HEK293 (cell line): ENCODE results near the gene DAPP1.

ENCODE experiments used
- CTCF ChIA-PET: fragments of 350-600 bp; formaldehyde crosslinking; extraction: SDS; loops from one replicate; lab custom pipeline; 2021; ENCODE audit warnings: antibody characterized with exemption; lab: Yijun Ruan, JAX
- POLR2A ChIA-PET: fragments of 300-600 bp; formaldehyde crosslinking; extraction: SDS; loops from one replicate; lab custom pipeline; 2020; ENCODE audit warnings: antibody characterized with exemption, inconsistent platforms; lab: Yijun Ruan, JAX
- H3K27ac ChIP-seq: fragments of 200-500 bp; sonication (Bioruptor generic); 2 replicates; pipeline ENCODE4 v1.5.1; 2014; ENCODE audit warnings: low read depth, low read length, control low read depth, inconsistent platforms; ENCODE audit errors: extremely low read depth
- H3K36me3 ChIP-seq, 2 experiments: fragments of 200-500 bp in 1 of 2; sonication (Bioruptor generic) in 1 of 2; 1 replicate in 1 of 2; 2 replicates in 1 of 2; pipeline ENCODE4 v1.5.1; 2014 to 2017; ENCODE audit warnings: inconsistent platforms in 2 of 2, low read length in 2 of 2; ENCODE audit not compliant: control insufficient read depth in 2 of 2, insufficient read depth in 1 of 2
- H3K4me1 ChIP-seq: fragments of 200-500 bp; sonication (Bioruptor generic); 2 replicates; pipeline ENCODE4 v1.5.1; 2014; ENCODE audit warnings: mild to moderate bottlenecking, low read length, inconsistent platforms; ENCODE audit not compliant: control insufficient read depth, insufficient read depth
- H3K4me3 ChIP-seq: 2 replicates; pipeline ENCODE4 v1.5.1; 2011; ENCODE audit warnings: low read depth, mild to moderate bottlenecking, control low read depth, low read length, moderate library complexity
- H3K9me3 ChIP-seq: fragments of 200-500 bp; sonication (Bioruptor generic); 2 replicates; pipeline ENCODE4 v1.5.1; 2014; ENCODE audit warnings: low read depth, low read length, inconsistent platforms; ENCODE audit not compliant: control insufficient read depth, insufficient read depth
- CTCF ChIP-seq: fragments of 450-650 bp; formaldehyde crosslinking; IDR thresholded peaks from 2 replicates; pipeline ENCODE4 v1.5.1; 2016; ENCODE audit warnings: missing biosample characterization, missing genetic modification characterization
- GLI4 ChIP-seq: fragments of 450-650 bp; formaldehyde crosslinking; IDR thresholded peaks from 2 replicates; pipeline ENCODE4 v1.5.1; 2016; ENCODE audit warnings: missing biosample characterization, missing genetic modification characterization
- MZF1 ChIP-seq: fragments of 450-650 bp; formaldehyde crosslinking; IDR thresholded peaks from 2 replicates; pipeline ENCODE4 v1.5.1; 2017; ENCODE audit warnings: missing biosample characterization, missing genetic modification characterization, borderline replicate concordance
- REPIN1 ChIP-seq: fragments of 450-650 bp; formaldehyde crosslinking; IDR thresholded peaks from 2 replicates; pipeline ENCODE4 v1.5.1; 2017; ENCODE audit warnings: missing biosample characterization, missing genetic modification characterization, low read depth
- REST ChIP-seq: fragments of 450-650 bp; formaldehyde crosslinking; IDR thresholded peaks from 2 replicates; pipeline ENCODE4 v1.5.1; 2016; ENCODE audit warnings: missing biosample characterization, missing genetic modification characterization
- ZBTB1 ChIP-seq: fragments of 450-650 bp; formaldehyde crosslinking; IDR thresholded peaks from 2 replicates; pipeline ENCODE4 v1.5.1; 2016; ENCODE audit warnings: missing biosample characterization, missing genetic modification characterization
- ZNF140 ChIP-seq: fragments of 450-650 bp; formaldehyde crosslinking; IDR thresholded peaks from 2 replicates; pipeline ENCODE4 v1.5.1; 2016; ENCODE audit warnings: missing biosample characterization, missing genetic modification characterization
- ZNF16 ChIP-seq: fragments of 450-650 bp; formaldehyde crosslinking; IDR thresholded peaks from 2 replicates; pipeline ENCODE4 v1.5.1; 2016; ENCODE audit warnings: low read depth, missing biosample characterization, missing genetic modification characterization
- ZNF23 ChIP-seq: fragments of 450-650 bp; formaldehyde crosslinking; IDR thresholded peaks from 2 replicates; pipeline ENCODE4 v1.5.1; 2016; ENCODE audit warnings: missing biosample characterization, missing genetic modification characterization, borderline replicate concordance
- ZNF24 ChIP-seq: fragments of 450-650 bp; formaldehyde crosslinking; IDR thresholded peaks from 2 replicates; pipeline ENCODE4 v1.5.1; 2016; ENCODE audit warnings: missing biosample characterization, missing genetic modification characterization
- ZNF248 ChIP-seq: fragments of 450-650 bp; formaldehyde crosslinking; IDR thresholded peaks from 2 replicates; pipeline ENCODE4 v1.5.1; 2017; ENCODE audit warnings: missing biosample characterization, missing genetic modification characterization
- ZNF26 ChIP-seq: fragments of 450-650 bp; formaldehyde crosslinking; IDR thresholded peaks from 2 replicates; pipeline ENCODE4 v1.5.1; 2016; ENCODE audit warnings: missing biosample characterization, missing genetic modification characterization
- ZNF302 ChIP-seq: fragments of 450-650 bp; formaldehyde crosslinking; IDR thresholded peaks from 2 replicates; pipeline ENCODE4 v1.5.1; 2016; ENCODE audit warnings: missing biosample characterization, missing genetic modification characterization, low read depth
- ZNF341 ChIP-seq: fragments of 450-650 bp; formaldehyde crosslinking; IDR thresholded peaks from 2 replicates; pipeline ENCODE4; 2016; ENCODE audit warnings: low read depth, missing biosample characterization, missing genetic modification characterization
- ZNF404 ChIP-seq: fragments of 450-650 bp; formaldehyde crosslinking; IDR thresholded peaks from 2 replicates; pipeline ENCODE4 v1.5.1; 2017; ENCODE audit warnings: missing biosample characterization, missing genetic modification characterization
- ZNF48 ChIP-seq: fragments of 450-650 bp; formaldehyde crosslinking; IDR thresholded peaks from 2 replicates; pipeline ENCODE4 v1.5.1; 2016; ENCODE audit warnings: missing biosample characterization, missing genetic modification characterization
- ZNF544 ChIP-seq: fragments of 450-650 bp; formaldehyde crosslinking; IDR thresholded peaks from 2 replicates; pipeline ENCODE4 v1.5.0; 2017; ENCODE audit warnings: missing biosample characterization, missing genetic modification characterization
- ZNF571 ChIP-seq: fragments of 450-650 bp; formaldehyde crosslinking; IDR thresholded peaks from 2 replicates; pipeline ENCODE4 v1.5.0; 2017; ENCODE audit warnings: missing biosample characterization, missing genetic modification characterization
- ZNF585B ChIP-seq: fragments of 450-650 bp; formaldehyde crosslinking; IDR thresholded peaks from 2 replicates; pipeline ENCODE4 v1.5.1; 2016; ENCODE audit warnings: missing biosample characterization, missing genetic modification characterization
- ZNF654 ChIP-seq: fragments of 450-650 bp; formaldehyde crosslinking; IDR thresholded peaks from 2 replicates; pipeline ENCODE4 v1.5.1; 2016; ENCODE audit warnings: low read depth, missing biosample characterization, missing genetic modification characterization
- ZNF658 ChIP-seq: fragments of 450-650 bp; formaldehyde crosslinking; IDR thresholded peaks from 2 replicates; pipeline ENCODE4; 2016; ENCODE audit warnings: missing biosample characterization, missing genetic modification characterization
- ZNF768 ChIP-seq: fragments of 450-650 bp; formaldehyde crosslinking; IDR thresholded peaks from 2 replicates; pipeline ENCODE4 v1.5.1; 2018; ENCODE audit warnings: missing biosample characterization, mild to moderate bottlenecking, missing genetic modification characterization
- ZNF777 ChIP-seq: fragments of 450-650 bp; formaldehyde crosslinking; IDR thresholded peaks from 2 replicates; pipeline ENCODE4 v1.5.1; 2017; ENCODE audit warnings: missing biosample characterization, missing genetic modification characterization, borderline replicate concordance
- ZSCAN16 ChIP-seq: fragments of 450-650 bp; formaldehyde crosslinking; IDR thresholded peaks from 2 replicates; pipeline ENCODE4 v1.5.1; 2016; ENCODE audit warnings: missing biosample characterization, missing genetic modification characterization
- ZSCAN23 ChIP-seq: fragments of 450-650 bp; formaldehyde crosslinking; IDR thresholded peaks from 2 replicates; pipeline ENCODE4 v1.5.1; 2016; ENCODE audit warnings: missing biosample characterization, missing genetic modification characterization

The DAPP1 gene

GRCh38 chr4:99824070-99824599 is 7.5 kb downstream of the DAPP1 start:
- H3K36me3 ChIP-seq, result no peaks in the 10 kb centered on the region
- POLR2A ChIA-PET, result no interaction called here
- H3K9me3 ChIP-seq, result no peaks in the 10 kb centered on the region
- no peaks in the 10 kb centered on the region for H3K4me1 ChIP-seq
- TF ChIP-seq ZNF341 (tag by site-specific recombination), result no peak
- no peak for TF ChIP-seq ZNF16 (tag by site-specific recombination)
- TF ChIP-seq ZNF404 (tag by site-specific recombination), result no peak
- no peak for TF ChIP-seq ZSCAN16
- H3K27ac ChIP-seq, result no peak overlapping the region
- CTCF ChIA-PET, result no interaction called here
- no peak overlapping the region for H3K4me3 ChIP-seq

GRCh38 chr4:99825272-99825671 is 8.6 kb downstream of the DAPP1 start:
- Histone ChIP-seq H3K9me3 (no peaks in the 10 kb centered on the region), H3K4me3 (no peak overlapping the region), H3K36me3 (no peaks in the 10 kb centered on the region), H3K4me1 (no peaks in the 10 kb centered on the region), H3K27ac (no peak overlapping the region)
- TF ChIP-seq MZF1, result no peak
- no peak for TF ChIP-seq ZNF23 (tag by site-specific recombination)
- TF ChIP-seq ZSCAN16, result no peak
- no peak for TF ChIP-seq ZNF571
- ChIA-PET POLR2A (no interaction called here), CTCF (no interaction called here)

- TF ChIP-seq ZNF26 (no peak), REST (no peak), ZNF544 (no peak), ZNF585B (tag by site-specific recombination) (no peak), MZF1 (no peak), ZNF48 (tag by site-specific recombination) (no peak), ZNF248 (tag by site-specific recombination) (no peak), ZNF140 (tag by site-specific recombination) (no peak), REPIN1 (no peak), CTCF (tag by site-specific recombination) (no peak), ZNF658 (tag by site-specific recombination) (no peak), ZNF24 (tag by site-specific recombination) (no peak), ZBTB1 (tag by site-specific recombination) (no peak), ZNF777 (no peak), ZNF768 (tag by site-specific recombination) (no peak), ZNF302 (tag by site-specific recombination) (no peak), ZSCAN23 (tag by site-specific recombination) (no peak), GLI4 (tag by site-specific recombination) (no peak), ZNF654 (no peak)
- Histone ChIP-seq H3K4me1 (no peaks in the 10 kb centered on the region), H3K4me3 (no peak overlapping the region), H3K9me3 (no peaks in the 10 kb centered on the region), H3K36me3 (no peaks in the 10 kb centered on the region), H3K27ac (no peak overlapping the region)
- CTCF ChIA-PET, result no interaction called here
- POLR2A ChIA-PET, result no interaction called here
Observed at GRCh38 chr4:99826016-99826415, 9.4 kb downstream of the DAPP1 start.
